ENCODE data around the gene AHCY.
"Not testable (repeated sequence)": the region's sequence is repeated elsewhere in the genome, so short reads cannot be mapped to it uniquely, and the experiment has no call there.

AHCY gene

GRCh38 chr20:34242879-34243278, 60.3 kb downstream of the AHCY start:
- no peaks in the 10 kb centered on the region for H3K36me3 ChIP-seq (ENCODE audit: control insufficient read depth, insufficient read depth, low read length)
- no peak overlapping the region for H3K9ac ChIP-seq (ENCODE audit: low read depth, low read length)
- H3K9me3 ChIP-seq (ENCODE audit: control insufficient read depth, insufficient read depth, low read length), result no peaks in the 10 kb centered on the region
- H3K4me3 ChIP-seq (ENCODE audit: low read depth, low read length), result no peak overlapping the region
- no peaks in the 10 kb centered on the region for H3K4me1 ChIP-seq (ENCODE audit: control insufficient read depth, insufficient read depth, low read length)
- H3K27me3 ChIP-seq (ENCODE audit: control insufficient read depth, insufficient read depth, low read length), result no peaks in the 10 kb centered on the region

DNA sequence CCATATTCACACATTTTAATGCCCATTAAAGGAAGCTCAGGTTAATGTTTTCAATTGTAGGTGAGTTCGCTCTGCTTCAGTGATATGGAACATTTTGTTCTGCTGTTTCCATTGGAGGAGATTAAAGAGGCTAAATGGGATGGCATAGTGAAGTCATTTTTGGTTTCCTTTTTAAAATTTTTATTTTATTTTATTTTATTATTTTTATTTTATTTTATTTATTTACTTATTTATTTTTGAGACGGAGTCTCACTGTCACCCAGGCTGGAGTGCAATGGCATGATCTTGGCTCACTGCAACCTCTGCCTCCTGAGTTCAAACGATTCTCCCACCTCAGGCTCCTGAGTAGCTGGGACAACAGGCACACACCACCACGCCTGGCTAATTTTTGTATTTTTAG, 61.1 kb downstream of the AHCY start:
- not testable (repeated sequence) for H3K4me1 ChIP-seq (ENCODE audit: control insufficient read depth, insufficient read depth, low read length); H3K9me3 ChIP-seq (ENCODE audit: control insufficient read depth, insufficient read depth, low read length); H3K36me3 ChIP-seq (ENCODE audit: control insufficient read depth, insufficient read depth, low read length); H3K9ac ChIP-seq (ENCODE audit: low read depth, low read length); H3K4me3 ChIP-seq (ENCODE audit: low read depth, low read length); H3K27me3 ChIP-seq (ENCODE audit: control insufficient read depth, insufficient read depth, low read length)

- Histone ChIP-seq H3K9me3 (ENCODE audit: control insufficient read depth, insufficient read depth, low read length) (no peaks in the 10 kb centered on the region), H3K36me3 (ENCODE audit: control insufficient read depth, insufficient read depth, low read length) (no peaks in the 10 kb centered on the region), H3K4me1 (ENCODE audit: control insufficient read depth, insufficient read depth, low read length) (no peaks in the 10 kb centered on the region), H3K27me3 (ENCODE audit: control insufficient read depth, insufficient read depth, low read length) (no peaks in the 10 kb centered on the region), H3K4me3 (ENCODE audit: low read depth, low read length) (no peak within 1 kb of the TSS), H3K9ac (ENCODE audit: low read depth, low read length) (no peak within 1 kb of the TSS)
Measured at GRCh38 chr20:34240693-34241615, 62.2 kb downstream of the AHCY start, which contains the start of gene ASIP. Gene ASIP (plus strand): TSS chr20:34241423. CDS start chr20:34260375, 18,952 bp downstream.

DNA sequence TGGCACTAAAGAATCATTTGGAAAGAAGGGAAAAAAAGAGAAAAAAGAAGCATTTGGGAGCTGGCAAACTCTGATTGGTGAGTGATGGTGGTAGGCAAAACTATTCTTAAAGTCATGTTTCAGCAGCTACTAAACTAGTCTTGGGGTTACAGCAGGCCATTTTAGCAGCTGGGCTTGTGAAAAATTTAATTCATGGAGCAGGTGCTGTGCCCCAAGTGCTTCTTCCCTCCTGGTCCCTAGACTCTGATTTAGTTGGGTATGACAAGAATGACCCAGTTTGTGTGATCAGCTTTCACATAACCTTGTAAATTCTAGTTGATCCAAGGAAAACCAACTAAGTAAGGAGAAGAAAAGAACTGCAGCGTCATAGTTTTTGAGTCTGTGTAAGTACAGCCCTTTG, 63.0 kb downstream of the AHCY start:
- Histone ChIP-seq H3K9me3 (ENCODE audit: control insufficient read depth, insufficient read depth, low read length) (no peaks in the 10 kb centered on the region), H3K4me3 (ENCODE audit: low read depth, low read length) (no peak overlapping the region), H3K4me1 (ENCODE audit: control insufficient read depth, insufficient read depth, low read length) (no peaks in the 10 kb centered on the region), H3K36me3 (ENCODE audit: control insufficient read depth, insufficient read depth, low read length) (no peaks in the 10 kb centered on the region), H3K27me3 (ENCODE audit: control insufficient read depth, insufficient read depth, low read length) (no peaks in the 10 kb centered on the region), H3K9ac (ENCODE audit: low read depth, low read length) (no peak overlapping the region)

- Histone ChIP-seq H3K36me3 (ENCODE audit: control insufficient read depth, insufficient read depth, low read length) (no peaks in the 10 kb centered on the region), H3K27me3 (ENCODE audit: control insufficient read depth, insufficient read depth, low read length) (no peaks in the 10 kb centered on the region), H3K9ac (ENCODE audit: low read depth, low read length) (no peak overlapping the region), H3K9me3 (ENCODE audit: control insufficient read depth, insufficient read depth, low read length) (no peaks in the 10 kb centered on the region), H3K4me3 (ENCODE audit: low read depth, low read length) (no peak overlapping the region), H3K4me1 (ENCODE audit: control insufficient read depth, insufficient read depth, low read length) (no peaks in the 10 kb centered on the region)
Measured at GRCh38 chr20:34237942-34238341, 65.2 kb downstream of the AHCY start.

DNA sequence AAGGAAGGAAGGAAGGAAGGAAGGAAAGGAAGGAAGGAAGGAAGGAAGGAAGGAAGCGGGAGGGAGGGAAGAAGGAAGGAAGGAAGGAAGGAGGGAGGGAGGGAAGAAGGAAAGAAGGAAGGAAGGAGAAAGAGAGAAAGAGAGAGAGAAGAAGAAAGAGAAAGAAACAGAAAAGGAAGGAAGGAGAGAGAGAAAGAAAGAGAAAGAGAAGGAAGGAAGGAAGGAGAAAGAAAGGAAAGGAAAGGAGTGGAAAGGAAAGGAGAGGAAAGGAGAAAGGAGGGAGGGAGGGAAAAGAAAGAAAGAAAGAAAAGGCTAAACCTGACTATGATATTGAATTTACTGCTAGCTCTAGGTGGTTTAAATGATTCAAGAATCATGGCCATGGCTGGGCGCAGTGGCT, 67.3 kb downstream of the AHCY start:
- Histone ChIP-seq H3K36me3 (ENCODE audit: control insufficient read depth, insufficient read depth, low read length) (no peaks in the 10 kb centered on the region), H3K4me3 (ENCODE audit: low read depth, low read length) (no peak overlapping the region), H3K4me1 (ENCODE audit: control insufficient read depth, insufficient read depth, low read length) (no peaks in the 10 kb centered on the region), H3K27me3 (ENCODE audit: control insufficient read depth, insufficient read depth, low read length) (no peaks in the 10 kb centered on the region), H3K9ac (ENCODE audit: low read depth, low read length) (no peak overlapping the region), H3K9me3 (ENCODE audit: control insufficient read depth, insufficient read depth, low read length) (no peaks in the 10 kb centered on the region)

- Histone ChIP-seq H3K4me1 (ENCODE audit: control insufficient read depth, insufficient read depth, low read length) (no peaks in the 10 kb centered on the region), H3K9ac (ENCODE audit: low read depth, low read length) (no peak overlapping the region), H3K9me3 (ENCODE audit: control insufficient read depth, insufficient read depth, low read length) (no peaks in the 10 kb centered on the region), H3K27me3 (ENCODE audit: control insufficient read depth, insufficient read depth, low read length) (no peaks in the 10 kb centered on the region), H3K4me3 (ENCODE audit: low read depth, low read length) (no peak overlapping the region), H3K36me3 (ENCODE audit: control insufficient read depth, insufficient read depth, low read length) (no peaks in the 10 kb centered on the region)
Measured at GRCh38 chr20:34233687-34234086, 69.5 kb downstream of the AHCY start.

DNA sequence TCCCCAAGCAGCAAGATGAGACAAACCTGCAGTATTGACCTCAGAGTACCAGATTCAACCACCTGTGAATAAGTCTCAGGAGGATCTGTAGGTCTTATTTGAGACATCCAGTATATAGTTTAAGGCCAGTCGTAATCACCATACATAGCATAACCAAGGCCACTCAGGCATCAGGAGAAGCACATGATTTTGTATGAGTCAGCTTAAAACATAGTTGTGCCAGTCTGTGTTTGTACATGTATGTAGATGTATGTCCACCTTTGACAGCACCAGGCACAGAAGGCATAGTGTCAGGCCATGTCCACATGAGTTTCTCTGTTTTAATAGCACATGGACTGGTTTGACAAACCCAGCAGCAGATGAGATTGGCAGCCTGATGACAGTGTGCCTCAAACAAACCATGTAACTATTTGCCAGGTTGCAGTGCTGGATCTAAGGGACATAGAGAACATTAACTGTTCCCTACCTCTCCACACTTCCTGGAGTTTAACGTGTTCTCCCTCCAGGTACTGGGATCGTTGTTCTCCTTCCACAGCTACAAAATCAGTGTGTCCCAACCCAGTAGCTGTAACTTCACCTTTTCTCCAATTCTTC, 70.6 kb downstream of the AHCY start:
- Histone ChIP-seq H3K27me3 (ENCODE audit: control insufficient read depth, insufficient read depth, low read length) (no peaks in the 10 kb centered on the region), H3K4me1 (ENCODE audit: control insufficient read depth, insufficient read depth, low read length) (no peaks in the 10 kb centered on the region), H3K4me3 (ENCODE audit: low read depth, low read length) (no peak overlapping the region), H3K36me3 (ENCODE audit: control insufficient read depth, insufficient read depth, low read length) (no peaks in the 10 kb centered on the region), H3K9me3 (ENCODE audit: control insufficient read depth, insufficient read depth, low read length) (no peaks in the 10 kb centered on the region), H3K9ac (ENCODE audit: low read depth, low read length) (no peak overlapping the region)

DNA sequence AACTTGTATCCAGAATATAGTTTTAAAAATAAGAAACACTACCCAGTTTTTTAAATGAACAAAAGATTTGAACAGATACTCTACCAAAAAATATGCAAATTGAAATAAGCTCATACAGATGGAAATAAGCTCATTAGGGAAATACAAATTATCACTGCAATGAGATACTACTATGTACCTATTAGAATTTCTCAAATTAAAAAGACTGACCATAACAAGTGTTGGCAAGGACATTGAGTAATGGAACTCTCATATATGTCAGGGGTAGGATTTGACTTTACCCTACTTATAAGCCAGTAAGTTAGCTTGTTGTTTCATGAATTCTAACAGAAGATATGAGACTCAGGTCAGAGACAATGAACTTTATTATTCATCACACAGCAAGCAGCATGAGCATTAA, 71.5 kb downstream of the AHCY start:
- Histone ChIP-seq H3K4me3 (ENCODE audit: low read depth, low read length) (no peak overlapping the region), H3K36me3 (ENCODE audit: control insufficient read depth, insufficient read depth, low read length) (no peaks in the 10 kb centered on the region)

More for the DNA sequence above, 71.5 kb downstream of the AHCY start:
- H3K27me3 ChIP-seq (ENCODE audit: control insufficient read depth, insufficient read depth, low read length), result no peaks in the 10 kb centered on the region
- no peak overlapping the region for H3K9ac ChIP-seq (ENCODE audit: low read depth, low read length)
- no peaks in the 10 kb centered on the region for H3K9me3 ChIP-seq (ENCODE audit: control insufficient read depth, insufficient read depth, low read length)
- no peaks in the 10 kb centered on the region for H3K4me1 ChIP-seq (ENCODE audit: control insufficient read depth, insufficient read depth, low read length)

All from iPS-15b (cell line).